Endothelial cell of umbilical vein (primary cell): ENCODE results near the gene ANP32A. TPM values are rescaled to one million over a fixed set of nuclear protein-coding genes. Genes with fewer than 3 reads are reported as not detected.

Experiments
- BruUV-seq: library from RNA; stranded (reverse); fragments of 400-500 nt; replicated peaks from 2 replicates; lab custom pipeline; 2021; lab: Mats Ljungman, UMichigan
- CTCF ChIA-PET: fragments of 300-600, 350-600 bp; sonication (Branson Sonifier 250); formaldehyde crosslinking; loops from one replicate; lab custom pipeline; 2021; ENCODE audit warnings: antibody characterized with exemption, inconsistent platforms; lab: Charles Lee
- POLR2A ChIA-PET: fragments of 300-600, 350-600 bp; sonication (Branson Sonifier 250); formaldehyde crosslinking; loops from one replicate; lab custom pipeline; 2021; ENCODE audit warnings: antibody characterized with exemption, inconsistent platforms; lab: Charles Lee
- DNase-seq: peaks from one replicate; pipeline ENCODE4 v3.0.0-alpha.2; 2011; ENCODE audit warnings: low read depth, low spot score
- FAIRE-seq: peaks from 2 replicates; lab custom pipeline; 2011; peaks lifted over from hg19 to GRCh38; lab: Jason Lieb, UNC
- H2AFZ ChIP-seq: 2 replicates; pipeline ENCODE4 v1.6.0; 2012; ENCODE audit warnings: low read depth, low read length, control low read depth, inconsistent platforms
- H3K27ac ChIP-seq: 2 replicates; pipeline ENCODE4 v1.5.1; 2011; ENCODE audit warnings: low read depth, mild to moderate bottlenecking, control low read depth, low read length, moderate library complexity; ENCODE audit not compliant: insufficient read depth
- H3K27me3 ChIP-seq, 2 experiments: 2 replicates each; pipeline versions ENCODE4 v1.6.0 to v1.6.1; 2011; ENCODE audit warnings: low read length in 2 of 2, mixed read lengths in 1 of 2; ENCODE audit not compliant: control insufficient read depth in 2 of 2, insufficient read depth in 2 of 2
- H3K36me3 ChIP-seq, 2 experiments: 2 replicates in 1 of 2; 3 replicates in 1 of 2; pipeline ENCODE4 v1.5.1; 2011; ENCODE audit warnings: low read length in 2 of 2, mild to moderate bottlenecking in 1 of 2, moderate library complexity in 1 of 2; ENCODE audit not compliant: control insufficient read depth in 2 of 2, insufficient read depth in 2 of 2; ENCODE audit errors: extremely low read depth in 1 of 2
- H3K4me1 ChIP-seq: 3 replicates; pipeline ENCODE4 v1.5.1; 2011; ENCODE audit warnings: mild to moderate bottlenecking, low read length; ENCODE audit not compliant: control insufficient read depth, insufficient read depth; ENCODE audit errors: extremely low read depth
- H3K4me2 ChIP-seq: 2 replicates; pipeline ENCODE4 v1.6.1; 2011; ENCODE audit warnings: low read length, control low read depth, mixed read lengths; ENCODE audit not compliant: insufficient read depth
- H3K4me3 ChIP-seq, 3 experiments: fragments of 200-600 bp in 1 of 3; sonication (generic), shearing (Covaris generic) in 1 of 3; replicated peaks in 1 of 3; 2 replicates each; pipeline ENCODE4 v1.5.1; 2011 to 2016; ENCODE audit warnings: control low read depth in 3 of 3, low read length in 3 of 3, mild to moderate bottlenecking in 2 of 3, inconsistent platforms in 1 of 3, low read depth in 1 of 3, moderate library complexity in 1 of 3; ENCODE audit not compliant: insufficient read depth in 1 of 3
- H3K79me2 ChIP-seq: 2 replicates; pipeline ENCODE4 v1.6.0; 2012; ENCODE audit warnings: low read length, inconsistent platforms; ENCODE audit not compliant: control insufficient read depth, insufficient read depth
- H3K9ac ChIP-seq: replicated peaks from 2 replicates; pipeline ENCODE3; 2011; ENCODE audit warnings: low read length, control low read depth; ENCODE audit not compliant: insufficient read depth; ENCODE audit errors: extremely low read depth
- H3K9me1 ChIP-seq: replicated peaks from 3 replicates; pipeline ENCODE4 v1.6.0; 2011; ENCODE audit warnings: mild to moderate bottlenecking, low read length; ENCODE audit not compliant: control insufficient read depth, insufficient read depth; ENCODE audit errors: extremely low read depth
- H3K9me3 ChIP-seq: replicated peaks from 2 replicates; pipeline ENCODE4 v1.5.1; 2012; ENCODE audit warnings: low read length, inconsistent platforms; ENCODE audit not compliant: control insufficient read depth, insufficient read depth
- H4K20me1 ChIP-seq: replicated peaks from 2 replicates; pipeline ENCODE3; 2011; ENCODE audit warnings: mild to moderate bottlenecking, low read length; ENCODE audit not compliant: control insufficient read depth, insufficient read depth; ENCODE audit errors: extremely low read depth
- EZH2 ChIP-seq: IDR thresholded peaks from 2 replicates; pipeline ENCODE4 v1.6.1; 2012; ENCODE audit warnings: borderline replicate concordance, low read depth, mild to moderate bottlenecking, moderate library complexity, low read length, inconsistent platforms; ENCODE audit not compliant: severe bottlenecking
- FOS ChIP-seq: IDR thresholded peaks from 2 replicates; pipeline ENCODE4 v1.6.1; 2011; ENCODE audit warnings: mild to moderate bottlenecking, low read length, moderate library complexity, borderline replicate concordance; ENCODE audit not compliant: insufficient read depth
- GATA2 ChIP-seq: IDR thresholded peaks from 2 replicates; pipeline ENCODE4 v1.7.0; 2011; ENCODE audit warnings: low read depth, mild to moderate bottlenecking, moderate library complexity, mixed read lengths, low read length; ENCODE audit not compliant: insufficient read length, insufficient read depth
- JUN ChIP-seq: IDR thresholded peaks from 2 replicates; pipeline ENCODE4 v1.6.1; 2011; ENCODE audit warnings: borderline replicate concordance, low read depth; ENCODE audit not compliant: insufficient read length, insufficient read depth
- MYC ChIP-seq: IDR thresholded peaks from one replicate; pipeline ENCODE4 v1.6.1; 2011; ENCODE audit warnings: mild to moderate bottlenecking, low read depth, low read length
- POLR2A ChIP-seq: IDR thresholded peaks from 2 replicates; pipeline ENCODE4 v1.6.1; 2012; ENCODE audit warnings: low read depth, mild to moderate bottlenecking, control low read depth, low read length
- POLR2AphosphoS5 ChIP-seq: IDR thresholded peaks from 2 replicates; pipeline ENCODE4 v1.6.1; 2012; ENCODE audit warnings: low read depth, mild to moderate bottlenecking, control low read depth, low read length, moderate library complexity; ENCODE audit not compliant: insufficient read depth
- dilution Hi-C: fragments of 300-500 bp; cut with MboI; formaldehyde crosslinking; loops from one replicate; pipeline ENCODE4 v1.15.0; 2019; ENCODE audit warnings: low sequenced_read_pairs; ENCODE audit not compliant: extremely low pct_ligation_motif_present
- intact Hi-C: fragments of 100-400 bp; cut with micrococcal nuclease; formaldehyde crosslinking; loops from one replicate; pipeline ENCODE4 v1.10.0; 2022
- polyA plus RNA-seq, 4 experiments: library from polyadenylated mRNA; depleted of rRNA in 3 of 4; stranded (reverse) in 3 of 4; unstranded in 1 of 4; fragments of >200 nt; gene quantifications; 2 replicates each; pipeline versions ENCODE4 v1.2.1 to v1.2.3, GENCODE V29; 2011 to 2012; ENCODE audit warnings: missing spikeins in 1 of 4
- total RNA-seq: library from RNA; stranded (reverse); gene quantifications from 2 replicates; pipeline ENCODE4 v1.2.3, GENCODE V29; 2021
- TF ChIP-seq, protein P1 (sequence below), 2 donors: IDR thresholded peaks; 1 replicate in 1 of 2; 2 replicates in 1 of 2; pipeline ENCODE4 v1.5.1; 2011; ENCODE audit warnings: low read length in 2 of 2, mild to moderate bottlenecking in 2 of 2, moderate library complexity in 2 of 2, control low read depth in 1 of 2, inconsistent platforms in 1 of 2, low read depth in 1 of 2; ENCODE audit not compliant: insufficient read depth in 1 of 2; ENCODE audit errors: extremely low read depth in 1 of 2
- TF ChIP-seq, protein P2 (sequence below): IDR thresholded peaks from 2 replicates; pipeline ENCODE4 v1.6.1; 2011; ENCODE audit not compliant: insufficient read depth, insufficient read length

ANP32A gene
- total and polyA plus RNA-seq, 2 donors (not counting 3 experiments of a cell fraction or from before 2014, with no cell fraction given): 37.9 to 169 TPM

DNA sequence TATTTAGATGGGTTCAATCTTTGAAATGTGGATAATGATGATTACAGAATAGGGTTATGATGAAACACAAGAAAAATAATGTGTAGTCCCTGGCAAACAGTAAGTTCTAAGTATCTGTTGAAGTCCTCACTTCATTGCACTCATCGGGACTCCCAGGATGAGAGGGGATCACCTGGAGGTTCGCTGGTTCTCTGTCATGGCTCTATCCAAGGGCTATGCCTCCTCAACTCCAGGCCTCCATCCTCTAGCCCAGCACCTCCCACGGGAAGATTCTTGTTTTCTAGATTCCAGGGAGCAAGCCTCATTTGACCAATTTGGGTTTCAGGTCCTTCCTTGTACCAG is 45.5 kb downstream of the ANP32A start:
- no peaks in the 10 kb centered on the region for H3K9me1 ChIP-seq
- H3K79me2 ChIP-seq: no peaks in the 10 kb centered on the region
- H4K20me1 ChIP-seq: no peaks in the 10 kb centered on the region
- POLR2A ChIA-PET: no interaction called here
- BruUV-seq: no TSS peak
- H3K27ac ChIP-seq: no peak overlapping the region
- peaks cover 10 to 12% of the 10 kb centered on the region in 2 experiments for H3K36me3 ChIP-seq
- no peak overlapping the region for H2AFZ ChIP-seq
- no peak overlapping the region for H3K9ac ChIP-seq
- no peaks in the 10 kb centered on the region for H3K9me3 ChIP-seq
- dilution Hi-C loops: no loop called here
- H3K4me1 ChIP-seq: no peaks in the 10 kb centered on the region
- CTCF ChIA-PET: no interaction called here
- intact Hi-C loops: no loop called here
- no peak overlapping the region for H3K4me2 ChIP-seq
- H3K27me3 ChIP-seq: no peaks in the 10 kb centered on the region
- DNase-seq (no peak), FAIRE-seq (no peak)
- TF ChIP-seq POLR2A: no peak
- no peak for TF ChIP-seq FOS
- TF ChIP-seq, protein P1, sequence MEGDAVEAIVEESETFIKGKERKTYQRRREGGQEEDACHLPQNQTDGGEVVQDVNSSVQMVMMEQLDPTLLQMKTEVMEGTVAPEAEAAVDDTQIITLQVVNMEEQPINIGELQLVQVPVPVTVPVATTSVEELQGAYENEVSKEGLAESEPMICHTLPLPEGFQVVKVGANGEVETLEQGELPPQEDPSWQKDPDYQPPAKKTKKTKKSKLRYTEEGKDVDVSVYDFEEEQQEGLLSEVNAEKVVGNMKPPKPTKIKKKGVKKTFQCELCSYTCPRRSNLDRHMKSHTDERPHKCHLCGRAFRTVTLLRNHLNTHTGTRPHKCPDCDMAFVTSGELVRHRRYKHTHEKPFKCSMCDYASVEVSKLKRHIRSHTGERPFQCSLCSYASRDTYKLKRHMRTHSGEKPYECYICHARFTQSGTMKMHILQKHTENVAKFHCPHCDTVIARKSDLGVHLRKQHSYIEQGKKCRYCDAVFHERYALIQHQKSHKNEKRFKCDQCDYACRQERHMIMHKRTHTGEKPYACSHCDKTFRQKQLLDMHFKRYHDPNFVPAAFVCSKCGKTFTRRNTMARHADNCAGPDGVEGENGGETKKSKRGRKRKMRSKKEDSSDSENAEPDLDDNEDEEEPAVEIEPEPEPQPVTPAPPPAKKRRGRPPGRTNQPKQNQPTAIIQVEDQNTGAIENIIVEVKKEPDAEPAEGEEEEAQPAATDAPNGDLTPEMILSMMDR (IDR thresholded peaks at IDR 0.05; ENCODE audit: extremely low read depth in 1 of 2, insufficient read depth in 1 of 2, low read depth in 1 of 2, low read length in 2 of 2): no peak
- TF ChIP-seq, protein P2, sequence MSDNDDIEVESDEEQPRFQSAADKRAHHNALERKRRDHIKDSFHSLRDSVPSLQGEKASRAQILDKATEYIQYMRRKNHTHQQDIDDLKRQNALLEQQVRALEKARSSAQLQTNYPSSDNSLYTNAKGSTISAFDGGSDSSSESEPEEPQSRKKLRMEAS: no peak
- no peak for TF ChIP-seq GATA2
- TF ChIP-seq JUN: no peak
- no peak for TF ChIP-seq EZH2
- no peak for TF ChIP-seq POLR2AphosphoS5
- no peak for TF ChIP-seq MYC
- H3K4me3 ChIP-seq: no peak overlapping the region
